H9 (cell line): ENCODE measurements around the gene ATOX1. TPM values are rescaled to one million over a fixed set of nuclear protein-coding genes. Genes with fewer than 3 reads are reported as not detected.

Source experiments
- DNase-seq: peaks from one replicate; pipeline ENCODE4 v3.0.0-alpha.2; 2017
- H2AFZ ChIP-seq: one replicate; pipeline ENCODE4 v1.6.1; 2013; ENCODE audit warnings: mild to moderate bottlenecking, low read length, control low read depth, moderate library complexity
- H2AK5ac ChIP-seq: 2 replicates; pipeline ENCODE4 v1.6.1; 2013; ENCODE audit warnings: low read length, control low read depth, mixed read lengths; ENCODE audit not compliant: insufficient read length
- H2BK120ac ChIP-seq: one replicate; pipeline ENCODE4 v1.6.1; 2013; ENCODE audit warnings: low read depth, mild to moderate bottlenecking, low read length, control low read depth, inconsistent platforms; ENCODE audit not compliant: poor library complexity, severe bottlenecking
- H2BK12ac ChIP-seq: 2 replicates; pipeline ENCODE4 v1.6.1; 2013; ENCODE audit warnings: low read length, control low read depth, mixed read lengths, low read depth; ENCODE audit not compliant: insufficient read length
- H2BK15ac ChIP-seq: 2 replicates; pipeline ENCODE4 v1.6.1; 2013; ENCODE audit warnings: low read depth, low read length, control low read depth
- H2BK20ac ChIP-seq: one replicate; pipeline ENCODE4 v1.6.1; 2013; ENCODE audit warnings: low read depth, mild to moderate bottlenecking, low read length, control low read depth, inconsistent platforms; ENCODE audit not compliant: poor library complexity, severe bottlenecking
- H2BK5ac ChIP-seq: 2 replicates; pipeline ENCODE4 v1.6.1; 2013; ENCODE audit warnings: low read length, control low read depth, mixed read lengths; ENCODE audit not compliant: insufficient read length
- H3K14ac ChIP-seq: 2 replicates; pipeline ENCODE4 v1.6.1; 2013; ENCODE audit warnings: low read length, control low read depth; ENCODE audit not compliant: insufficient read depth
- H3K18ac ChIP-seq: 2 replicates; pipeline ENCODE4 v1.6.1; 2013; ENCODE audit warnings: low read depth, mild to moderate bottlenecking, mixed read lengths, low read length, control low read depth; ENCODE audit not compliant: insufficient read length
- H3K23ac ChIP-seq: 2 replicates; pipeline ENCODE4 v1.6.1; 2013; ENCODE audit warnings: low read length, control low read depth, mixed read lengths, low read depth; ENCODE audit not compliant: insufficient read length
- H3K23me2 ChIP-seq: 2 replicates; pipeline ENCODE4 v1.6.1; 2013; ENCODE audit warnings: low read depth, mild to moderate bottlenecking, mixed read lengths, low read length, control low read depth; ENCODE audit not compliant: insufficient read length, poor library complexity, severe bottlenecking
- H3K27ac ChIP-seq: 2 replicates; pipeline ENCODE4 v1.5.1; 2013; ENCODE audit warnings: low read length, control low read depth, mixed read lengths, low read depth; ENCODE audit not compliant: insufficient read length
- H3K27me3 ChIP-seq: 2 replicates; pipeline ENCODE4 v1.6.1; 2013; ENCODE audit warnings: low read length, control low read depth, inconsistent platforms; ENCODE audit not compliant: insufficient read depth
- H3K4ac ChIP-seq: 2 replicates; pipeline ENCODE4 v1.6.1; 2013; ENCODE audit warnings: low read depth, mild to moderate bottlenecking, control low read depth, inconsistent platforms, low read length, moderate library complexity
- H3K4me1 ChIP-seq: 2 replicates; pipeline ENCODE4 v1.6.1; 2013; ENCODE audit warnings: low read length, control low read depth, inconsistent platforms; ENCODE audit not compliant: insufficient read depth
- H3K4me2 ChIP-seq: 2 replicates; pipeline ENCODE4 v1.6.1; 2013; ENCODE audit warnings: low read length, control low read depth, mixed read lengths; ENCODE audit not compliant: insufficient read length, insufficient read depth
- H3K56ac ChIP-seq: 2 replicates; pipeline ENCODE4 v1.6.1; 2013; ENCODE audit warnings: low read depth, mild to moderate bottlenecking, mixed read lengths, low read length, control low read depth; ENCODE audit not compliant: insufficient read length
- H3K79me1 ChIP-seq: 2 replicates; pipeline ENCODE4 v1.6.1; 2013; ENCODE audit warnings: low read depth, mild to moderate bottlenecking, moderate library complexity, low read length, control low read depth, inconsistent platforms; ENCODE audit not compliant: insufficient read depth, poor library complexity, severe bottlenecking
- H3K79me2 ChIP-seq: 2 replicates; pipeline ENCODE4 v1.6.1; 2013; ENCODE audit warnings: low read length, control low read depth, inconsistent platforms; ENCODE audit not compliant: insufficient read depth
- H3K9ac ChIP-seq: 2 replicates; pipeline ENCODE4 v1.6.1; 2013; ENCODE audit warnings: low read length, control low read depth, mixed read lengths; ENCODE audit not compliant: insufficient read length; ENCODE audit errors: extremely low read depth
- H3K9me3 ChIP-seq: one replicate; pipeline ENCODE4 v1.6.1; 2013; ENCODE audit warnings: low read depth, low read length, inconsistent platforms; ENCODE audit not compliant: control insufficient read depth
- H3T11ph ChIP-seq: one replicate; pipeline ENCODE4 v1.6.1; 2013; ENCODE audit warnings: mild to moderate bottlenecking, low read length, control low read depth, inconsistent platforms
- H4K20me1 ChIP-seq: one replicate; pipeline ENCODE4 v1.6.1; 2013; ENCODE audit not compliant: control insufficient read depth, insufficient read length, insufficient read depth
- H4K5ac ChIP-seq: 2 replicates; pipeline ENCODE4 v1.6.1; 2013; ENCODE audit warnings: low read depth, mild to moderate bottlenecking, mixed read lengths, low read length, control low read depth; ENCODE audit not compliant: insufficient read length
- H4K8ac ChIP-seq: replicated peaks from 2 replicates; pipeline ENCODE4 v1.6.1; 2013; ENCODE audit warnings: low read length, control low read depth, mixed read lengths, low read depth; ENCODE audit not compliant: insufficient read length
- H4K91ac ChIP-seq: 2 replicates; pipeline ENCODE4 v1.6.1; 2013; ENCODE audit warnings: low read depth, mild to moderate bottlenecking, moderate library complexity, mixed read lengths, low read length, control low read depth; ENCODE audit not compliant: insufficient read length
- H3K27ac Mint-ChIP-seq, 3 experiments: 2 replicates in 2 of 3; 3 replicates in 1 of 3; pipeline ENCODE4 v1.8.0; 2020 to 2021; ENCODE audit warnings: mixed read lengths in 3 of 3, mild to moderate bottlenecking in 1 of 3, moderate library complexity in 1 of 3
- H3K27me3 Mint-ChIP-seq: 2 replicates; pipeline ENCODE4 v1.8.0; 2021; ENCODE audit warnings: low read depth, mild to moderate bottlenecking, moderate library complexity, mixed read lengths
- H3K36me3 Mint-ChIP-seq, 3 experiments: 2 replicates in 2 of 3; 3 replicates in 1 of 3; pipeline ENCODE4 v1.8.0; 2020 to 2021; ENCODE audit warnings: low read depth in 3 of 3, mixed read lengths in 3 of 3; ENCODE audit not compliant: insufficient read depth in 1 of 3
- H3K4me1 Mint-ChIP-seq, 2 experiments: 2 replicates each; pipeline ENCODE4 v1.8.0; 2020; ENCODE audit warnings: mixed read lengths in 2 of 2
- H3K4me3 Mint-ChIP-seq, 2 experiments: 2 replicates in 1 of 2; 3 replicates in 1 of 2; pipeline ENCODE4 v1.8.0; 2020 to 2021; ENCODE audit warnings: mild to moderate bottlenecking in 2 of 2, mixed read lengths in 2 of 2, moderate library complexity in 1 of 2
- H3K9me3 Mint-ChIP-seq, 2 experiments: 2 replicates in 1 of 2; 3 replicates in 1 of 2; pipeline ENCODE4 v1.8.0; 2020; ENCODE audit warnings: mild to moderate bottlenecking in 2 of 2, mixed read lengths in 2 of 2, moderate library complexity in 1 of 2
- CTCF ChIP-seq: fragments of 200-600 bp; sonication (generic); conservative IDR thresholded peaks from 3 replicates; pipeline ENCODE4 v1.8.0; 2021; ENCODE audit warnings: antibody characterized with exemption, mild to moderate bottlenecking
- WGBS: extraction: QIAGEN DNeasy Blood & Tissue Kit; methylation state at CpG from one replicate; pipeline ENCODE4 v1.1.7; 2013; ENCODE audit warnings: missing lambda C conversion rate, low lambda C conversion rate, mixed read lengths; ENCODE audit not compliant: insufficient read length; ENCODE audit errors: extremely low coverage; 5-methylcytosine and 5-hydroxymethylcytosine counted together
- total RNA-seq: library from RNA; stranded (reverse); gene quantifications from 2 replicates; pipeline ENCODE4 v1.2.1, GENCODE V29; 2021

Gene ATOX1
- total RNA-seq, 1 experiment from 2014 or later, result 75.0 TPM

DNA sequence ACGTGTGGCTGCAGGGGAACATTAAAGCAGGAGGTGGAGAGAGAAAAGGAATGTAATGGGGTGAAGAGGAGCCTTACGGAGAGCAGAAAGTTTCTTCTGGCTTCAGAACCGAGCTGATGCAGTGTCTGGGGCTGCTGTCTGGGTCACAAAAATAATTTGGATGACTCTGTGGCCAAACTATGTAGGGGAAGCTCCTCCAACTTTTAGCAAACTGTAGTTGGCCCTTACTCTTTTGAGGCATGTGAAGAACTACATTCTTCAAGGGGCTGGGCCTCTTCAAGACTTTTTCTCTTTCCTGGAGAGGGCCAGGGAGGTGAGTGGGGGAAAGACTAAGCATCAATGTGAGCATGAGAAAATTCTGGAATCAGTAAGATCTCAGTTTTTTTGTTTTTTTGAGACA lies 39.8 kb downstream of the ATOX1 start:
- DNase-seq, result no peak
- no CpG with 5 or more reads among the region's 3 CpGs for WGBS
- no peak overlapping the region for H2BK120ac ChIP-seq
- H4K5ac ChIP-seq, result no peak overlapping the region
- H2BK15ac ChIP-seq, result no peak overlapping the region
- H4K91ac ChIP-seq, result no peak overlapping the region
- no peak for TF ChIP-seq CTCF
- no peak overlapping the region for H2AK5ac ChIP-seq
- no peaks in the 10 kb centered on the region for H3K27me3 ChIP-seq
- no peaks in the 10 kb centered on the region for H3K79me2 ChIP-seq
- H4K8ac ChIP-seq, result no peak overlapping the region
- H3K27me3 Mint-ChIP-seq, result peaks cover 1% of the 10 kb centered on the region
- H3K9ac ChIP-seq, result no peak overlapping the region
- H3K4ac ChIP-seq, result no peak overlapping the region
- H3K4me2 ChIP-seq, result no peak overlapping the region
- H3T11ph ChIP-seq, result no peak overlapping the region
- peaks cover 15 to 20% of the 10 kb centered on the region in 2 experiments for H3K4me1 Mint-ChIP-seq
- H2BK5ac ChIP-seq, result no peak overlapping the region
- no peak overlapping the region for H3K18ac ChIP-seq
- H2AFZ ChIP-seq, result no peak overlapping the region
- H2BK20ac ChIP-seq, result no peak overlapping the region
- H3K36me3 Mint-ChIP-seq, result peaks cover 0 to 10% (median 3%) of the 10 kb centered on the region in 3 experiments; a peak in 4 of 7 replicates
- no peak overlapping the region for H3K27ac ChIP-seq
- peaks cover 6 to 9% of the 10 kb centered on the region in 2 experiments; a peak in 4 of 5 replicates for H3K9me3 Mint-ChIP-seq
- no peak overlapping the region for H3K27ac Mint-ChIP-seq
- no peaks in the 10 kb centered on the region for H3K79me1 ChIP-seq
- H2BK12ac ChIP-seq, result no peak overlapping the region
- H3K9me3 ChIP-seq, result no peaks in the 10 kb centered on the region
- no peak overlapping the region for H3K4me3 Mint-ChIP-seq
- H3K23me2 ChIP-seq, result no peaks in the 10 kb centered on the region
- H3K23ac ChIP-seq, result no peak overlapping the region
- H3K56ac ChIP-seq, result no peak overlapping the region
- H3K14ac ChIP-seq, result no peak overlapping the region
- no peaks in the 10 kb centered on the region for H4K20me1 ChIP-seq
- H3K4me1 ChIP-seq, result peaks cover 7% of the 10 kb centered on the region
